ENCODE results near the gene TEX38. TPM values are rescaled to one million over a fixed set of nuclear protein-coding genes. Genes with fewer than 3 reads are reported as not detected.
"Not testable (repeated sequence)": the region's sequence is repeated elsewhere in the genome, so short reads cannot be mapped to it uniquely, and the experiment has no call there.

TEX38 gene
- total and polyA plus RNA-seq, 2 experiments from 2014 or later = not detected

- no peak for TF ChIP-seq NANOG (IDR thresholded peaks at IDR 0.05; ENCODE audit: borderline replicate concordance)
- TF ChIP-seq REST (IDR thresholded peaks at IDR 0.05; ENCODE audit: unreplicated experiment) = no peak
- TF ChIP-seq, protein P1, sequence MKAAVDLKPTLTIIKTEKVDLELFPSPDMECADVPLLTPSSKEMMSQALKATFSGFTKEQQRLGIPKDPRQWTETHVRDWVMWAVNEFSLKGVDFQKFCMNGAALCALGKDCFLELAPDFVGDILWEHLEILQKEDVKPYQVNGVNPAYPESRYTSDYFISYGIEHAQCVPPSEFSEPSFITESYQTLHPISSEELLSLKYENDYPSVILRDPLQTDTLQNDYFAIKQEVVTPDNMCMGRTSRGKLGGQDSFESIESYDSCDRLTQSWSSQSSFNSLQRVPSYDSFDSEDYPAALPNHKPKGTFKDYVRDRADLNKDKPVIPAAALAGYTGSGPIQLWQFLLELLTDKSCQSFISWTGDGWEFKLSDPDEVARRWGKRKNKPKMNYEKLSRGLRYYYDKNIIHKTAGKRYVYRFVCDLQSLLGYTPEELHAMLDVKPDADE (IDR thresholded peaks at IDR 0.05) = no peak
- TF ChIP-seq STAT1 (IDR thresholded peaks at IDR 0.05; ENCODE audit: unreplicated experiment) = no peak
- no peak for TF ChIP-seq EZH2phosphoT487 (IDR thresholded peaks at IDR 0.05; ENCODE audit: unreplicated experiment)
Observed at GRCh38 chr1:46719689-46720088, 48.0 kb downstream of the TEX38 start (continued).

DNA sequence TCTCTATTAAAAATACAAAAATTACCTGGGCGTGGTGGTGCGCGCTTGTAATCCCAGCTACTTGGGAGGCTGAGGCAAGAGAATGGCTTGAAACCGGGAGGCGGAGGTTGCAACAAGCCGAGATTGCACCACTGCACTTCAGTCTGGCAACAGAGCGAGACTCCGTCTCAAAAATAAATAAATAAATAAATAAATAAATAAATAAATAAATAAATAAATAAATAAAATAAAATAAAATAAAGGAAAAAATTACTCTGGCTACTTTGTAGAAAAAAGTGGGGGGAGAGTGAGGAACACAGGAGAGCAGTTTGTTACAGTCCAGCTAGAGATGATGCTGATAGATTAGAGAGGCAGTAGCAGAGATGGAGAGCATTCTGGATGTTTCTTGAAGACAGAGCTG lies 48.7 kb downstream of the TEX38 start:
- Histone ChIP-seq H3K4me1 (ENCODE audit: insufficient read depth) (peaks cover 19% of the 10 kb centered on the region), H3K79me2 (replicated peaks; ENCODE audit: insufficient read depth) (peaks cover 25% of the 10 kb centered on the region), H4K20me1 (replicated peaks; ENCODE audit: insufficient read depth) (peaks cover 21% of the 10 kb centered on the region), H2AFZ (peak overlapping the region; percentile 52; the same call in 1 of the 2 replicates)
- H3K4me3 ChIP-seq; H3K4me3 Mint-ChIP-seq; H3K27ac ChIP-seq (ENCODE audit: low read depth); ATAC-seq; H3K36me3 ChIP-seq (ENCODE audit: insufficient read depth); DNase-seq (ENCODE audit: low spot score); H3K9me2 ChIP-seq (ENCODE audit: insufficient read depth); H3K36me3 Mint-ChIP-seq (ENCODE audit: low read depth); H3K27ac Mint-ChIP-seq; H3K4me2 ChIP-seq; H3K27me3 Mint-ChIP-seq (ENCODE audit: insufficient read depth, low read depth, poor library complexity); H3K27me3 ChIP-seq (ENCODE audit: insufficient read depth); H3F3A ChIP-seq (replicated peaks; ENCODE audit: low read depth); H3K9me3 Mint-ChIP-seq: not testable (repeated sequence)
- H3K4me1 Mint-ChIP-seq = peaks cover 25% of the 10 kb centered on the region

DNA sequence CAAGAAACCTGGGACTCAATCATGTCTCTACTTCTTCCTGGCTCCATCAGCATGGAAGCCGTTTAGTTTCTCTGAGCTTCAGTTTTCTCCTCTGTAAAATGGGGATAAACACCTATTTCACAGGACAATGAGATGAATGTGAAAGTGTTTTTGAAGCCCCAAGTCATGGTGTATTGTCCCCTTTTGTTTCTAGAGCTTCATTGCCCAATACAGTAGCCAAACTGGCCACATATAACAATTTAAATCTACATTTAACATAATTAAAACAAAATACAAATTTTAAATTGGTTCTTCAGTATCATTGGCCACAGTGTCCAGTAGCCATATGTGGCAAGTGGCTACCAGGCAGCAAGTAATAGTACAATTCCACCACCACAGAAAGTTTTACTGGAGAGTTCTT lies 49.5 kb downstream of the TEX38 start:
- H3K27ac Mint-ChIP-seq = no peak overlapping the region
- H3K9me3 Mint-ChIP-seq = peaks cover 2% of the 10 kb centered on the region; the same call in 2 of the 3 replicates
- Histone ChIP-seq H3K79me2 (replicated peaks; ENCODE audit: insufficient read depth) (peaks cover 24% of the 10 kb centered on the region), H3K4me2 (no peak overlapping the region), H3K27me3 (ENCODE audit: insufficient read depth) (no peaks in the 10 kb centered on the region), H2AFZ (no peak overlapping the region), H3K4me3 (no peak overlapping the region), H3F3A (replicated peaks; ENCODE audit: low read depth) (no peaks in the 10 kb centered on the region), H3K4me1 (ENCODE audit: insufficient read depth) (peaks cover 19% of the 10 kb centered on the region), H3K36me3 (ENCODE audit: insufficient read depth) (0 out of 2 replicates have a peak, but pooled peaks cover 4% of the 10 kb centered on the region), H4K20me1 (replicated peaks; ENCODE audit: insufficient read depth) (peaks cover 20% of the 10 kb centered on the region), H3K9me2 (ENCODE audit: insufficient read depth) (no peaks in the 10 kb centered on the region), H3K27ac (ENCODE audit: low read depth) (no peak overlapping the region)
- peaks cover 2% of the 10 kb centered on the region for H3K27me3 Mint-ChIP-seq (ENCODE audit: insufficient read depth, low read depth, poor library complexity)
- DNase-seq (ENCODE audit: low spot score) = no peak
- H3K4me1 Mint-ChIP-seq = peaks cover 25% of the 10 kb centered on the region
- ATAC-seq = no peak
- H3K36me3 Mint-ChIP-seq (ENCODE audit: low read depth) = peaks cover 3% of the 10 kb centered on the region
- H3K4me3 Mint-ChIP-seq = no peak overlapping the region
- TF ChIP-seq EZH2 (IDR thresholded peaks at IDR 0.05; ENCODE audit: low read depth, unreplicated experiment) = no peak
- TF ChIP-seq JUNB (IDR thresholded peaks at IDR 0.05; ENCODE audit: unreplicated experiment) = no peak
- no peak for TF ChIP-seq ZNF331 (CRISPR knock-in tag; IDR thresholded peaks at IDR 0.05; ENCODE audit: low read depth)
- no peak for TF ChIP-seq EZH2phosphoT487 (IDR thresholded peaks at IDR 0.05; ENCODE audit: unreplicated experiment)
- no peak for TF ChIP-seq NANOG (IDR thresholded peaks at IDR 0.05; ENCODE audit: borderline replicate concordance)
- TF ChIP-seq, protein P1 (IDR thresholded peaks at IDR 0.05) = no peak
